T follicular helper cell (primary cell): Measurements from ENCODE around the gene PPP2R5C.

Source experiments
- DNase-seq: peaks from one replicate; pipeline ENCODE4 v3.0.0-alpha.2; 2020; ENCODE audit warnings: low read depth

PPP2R5C gene

DNA sequence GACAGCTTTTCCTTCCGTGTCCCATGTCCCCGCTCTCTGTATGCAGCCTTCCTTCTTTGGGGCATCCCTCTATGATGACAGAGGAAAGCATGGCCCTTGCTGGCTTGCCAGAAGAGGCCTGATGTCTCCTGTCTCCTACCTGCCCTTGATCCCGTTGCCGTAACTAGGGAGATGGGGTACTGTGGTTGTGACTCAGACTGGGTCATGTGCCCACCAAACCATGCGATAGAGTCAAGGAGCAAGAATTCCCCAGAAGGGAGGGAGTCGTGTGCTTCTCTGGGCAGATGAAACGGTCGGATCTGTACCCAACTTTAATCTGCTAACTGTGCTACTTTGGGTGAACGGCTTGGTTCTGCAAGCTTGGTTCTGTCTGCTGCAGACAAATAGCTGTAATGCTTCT lies 103.8 kb downstream of the PPP2R5C start:
- DNase-seq, result no peak

- no peak for DNase-seq
These were observed 106.3 kb downstream of the PPP2R5C start for GRCh38 chr14:101867854-101868253.

DNA sequence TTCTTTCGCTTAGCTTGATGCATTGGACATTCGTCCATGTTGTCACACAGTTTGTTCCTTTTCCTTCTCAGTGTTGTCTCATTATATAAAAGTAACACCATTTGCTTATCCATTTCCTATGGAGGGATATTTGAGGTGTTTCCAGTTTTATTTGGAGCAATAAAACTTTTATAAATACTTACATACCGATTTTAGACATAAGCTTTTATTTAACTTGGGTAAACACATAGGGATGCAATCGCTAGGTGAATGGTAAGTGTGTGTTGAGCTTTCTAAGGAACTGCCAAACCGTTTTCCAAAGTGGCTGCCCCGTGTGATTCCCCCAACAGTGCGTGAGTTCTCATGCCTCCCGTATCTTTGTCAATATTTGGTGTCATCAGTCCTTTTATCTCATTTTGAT lies 107.7 kb downstream of the PPP2R5C start:
- DNase-seq, result no peak

GRCh38 chr14:101870273-101870939 lies 108.9 kb downstream of the PPP2R5C start:
- DNase-seq, result no peak

DNA sequence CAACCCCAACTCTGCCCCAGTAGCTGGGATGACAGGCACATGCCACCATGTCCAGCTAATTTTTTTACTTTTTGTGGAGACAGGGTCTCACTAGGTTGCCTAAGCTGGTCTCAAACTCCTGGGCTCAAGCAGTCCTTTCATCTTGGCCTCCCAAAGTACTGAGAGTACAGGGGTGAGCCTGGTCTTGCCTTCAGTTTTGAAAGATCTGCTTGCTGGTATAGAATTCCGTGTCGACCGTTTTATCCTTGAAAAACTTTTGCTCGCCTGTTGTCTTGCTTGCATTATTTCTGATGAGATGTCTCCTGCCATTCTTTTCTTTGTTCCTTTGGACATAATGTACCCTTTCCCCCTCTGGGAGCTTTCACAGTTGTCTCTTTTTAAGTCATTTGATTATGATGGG lies 110.8 kb downstream of the PPP2R5C start:
- DNase-seq, result no peak

DNA sequence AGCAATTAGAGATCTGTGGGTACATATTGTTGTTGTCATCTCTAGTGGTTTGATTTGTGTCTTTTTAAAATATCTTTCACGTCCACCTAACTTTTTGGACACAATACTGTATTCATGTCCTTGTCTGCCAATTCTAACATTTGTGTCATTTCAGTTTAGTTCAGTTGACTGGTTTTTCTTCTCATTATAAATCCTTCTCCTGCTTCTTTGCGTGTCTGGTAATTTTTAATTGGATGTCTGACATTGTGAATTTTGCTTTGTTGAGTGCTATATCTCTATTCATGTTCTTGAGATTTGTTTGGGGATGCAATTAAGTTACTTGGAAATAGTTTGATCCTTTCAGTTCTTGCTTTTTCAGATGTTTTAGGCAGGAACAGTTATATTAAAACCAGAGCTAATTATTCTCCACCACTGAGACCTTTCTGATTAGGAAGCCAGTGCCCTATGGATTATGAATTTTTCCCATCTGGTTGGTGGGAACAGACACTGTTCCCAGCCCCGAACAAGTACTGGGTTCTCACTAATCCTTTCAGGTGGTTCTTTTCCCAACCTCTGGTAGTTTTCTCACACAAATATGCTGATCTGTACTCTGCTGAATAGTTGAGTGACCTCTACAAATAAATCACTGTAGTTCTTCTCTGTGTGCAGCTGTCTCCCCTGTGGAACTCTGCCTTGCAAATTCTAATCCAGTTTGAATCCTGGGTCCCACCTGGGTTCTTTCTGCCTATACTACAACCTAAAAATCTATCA lies 111.7 kb downstream of the PPP2R5C start:
- DNase-seq, result no peak

GRCh38 chr14:101873991-101874390 lies 112.5 kb downstream of the PPP2R5C start:
- no peak for DNase-seq

- DNase-seq, result no peak
These were observed 113.7 kb downstream of the PPP2R5C start for GRCh38 chr14:101875041-101875726.

DNA sequence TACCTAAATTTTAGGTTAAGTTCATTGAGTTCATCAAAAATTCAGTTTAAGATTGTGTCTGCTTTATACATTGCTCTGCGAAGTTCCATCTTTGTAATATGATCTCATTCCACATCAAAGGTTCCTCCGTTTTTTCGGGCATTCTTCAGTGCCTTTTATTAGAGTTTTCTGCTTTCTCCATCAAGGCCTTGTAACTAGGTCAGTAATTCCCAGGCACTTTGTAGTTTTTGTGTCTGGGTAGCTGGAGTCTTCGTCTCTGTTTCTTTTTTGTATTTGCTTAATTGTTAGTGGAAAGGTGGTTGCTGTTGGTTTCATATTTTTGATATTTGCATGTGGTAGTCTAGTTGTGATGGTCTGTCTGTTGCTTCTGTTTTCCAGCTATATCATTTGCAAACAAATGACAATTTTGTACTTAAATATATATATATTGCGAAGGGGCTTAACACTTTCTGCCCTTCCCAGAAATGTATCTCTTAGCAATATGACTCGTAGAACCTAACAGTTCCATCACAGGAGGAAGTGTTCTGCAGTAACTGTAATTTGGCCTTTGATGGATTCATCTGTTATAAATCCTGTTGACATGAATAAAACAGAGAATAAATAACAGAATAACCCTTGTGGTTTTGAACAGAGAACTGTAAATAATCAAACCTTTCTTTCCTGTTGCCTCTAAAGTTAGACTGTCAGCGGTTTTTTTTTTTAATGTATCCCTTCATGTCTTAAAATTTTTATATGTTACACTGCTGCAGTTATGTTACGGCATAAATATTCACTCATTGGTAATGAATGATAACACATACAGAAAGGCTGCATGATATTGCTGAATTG lies 114.4 kb downstream of the PPP2R5C start:
- DNase-seq, result no peak

- DNase-seq, result peak; percentile 77
These were observed 115.0 kb downstream of the PPP2R5C start for GRCh38 chr14:101876555-101876938.

DNA sequence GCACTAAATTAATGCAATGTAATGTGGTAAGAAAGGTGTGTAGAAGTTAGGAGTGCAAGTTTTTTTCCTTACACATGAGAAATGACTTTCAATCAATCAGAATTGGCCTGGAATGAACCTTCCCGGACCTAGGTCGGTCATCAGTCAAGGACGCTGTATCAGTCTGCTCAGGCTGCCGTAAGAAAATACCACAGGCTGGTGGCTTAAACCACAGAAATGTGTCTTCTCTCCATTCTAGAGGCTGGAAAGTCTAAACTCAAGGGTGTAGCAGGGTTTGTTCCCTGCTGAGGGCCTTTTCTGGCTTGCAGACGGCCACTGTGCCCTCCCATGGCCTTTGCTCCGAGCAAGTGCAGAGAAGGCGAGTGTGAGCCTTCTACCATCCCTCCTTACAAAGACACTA lies 116.3 kb downstream of the PPP2R5C start:
- no peak for DNase-seq

- no peak for DNase-seq
These were observed 116.8 kb downstream of the PPP2R5C start for GRCh38 chr14:101878211-101878821.

GRCh38 chr14:101878822-101879528 lies 117.5 kb downstream of the PPP2R5C start:
- DNase-seq, result no peak

- DNase-seq, result no peak
These were observed 118.2 kb downstream of the PPP2R5C start for GRCh38 chr14:101879529-101880336.

DNA sequence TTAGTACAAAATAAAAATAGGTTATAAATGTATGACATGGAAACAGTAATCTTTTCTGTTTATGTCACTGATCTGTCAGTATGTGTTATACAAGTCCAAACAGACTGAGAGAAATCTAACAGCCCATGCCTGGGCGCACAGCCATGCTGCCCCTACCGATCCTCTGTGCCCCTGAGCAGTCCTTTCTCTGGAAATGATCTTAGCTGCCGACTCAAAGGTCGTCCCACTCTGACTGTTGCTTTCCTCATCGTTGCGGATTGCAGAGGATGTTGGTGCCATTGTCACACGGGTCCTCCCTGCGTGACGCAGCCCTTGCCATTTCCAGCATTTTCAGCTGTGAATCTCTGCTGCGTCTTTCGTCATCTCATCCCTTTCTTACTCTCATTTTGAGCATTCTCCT lies 119.9 kb downstream of the PPP2R5C start:
- DNase-seq, result no peak

GRCh38 chr14:101882141-101882935 lies 120.8 kb downstream of the PPP2R5C start:
- DNase-seq, result no peak

- no peak for DNase-seq
These were observed 122.8 kb downstream of the PPP2R5C start for GRCh38 chr14:101884089-101884933.

DNA sequence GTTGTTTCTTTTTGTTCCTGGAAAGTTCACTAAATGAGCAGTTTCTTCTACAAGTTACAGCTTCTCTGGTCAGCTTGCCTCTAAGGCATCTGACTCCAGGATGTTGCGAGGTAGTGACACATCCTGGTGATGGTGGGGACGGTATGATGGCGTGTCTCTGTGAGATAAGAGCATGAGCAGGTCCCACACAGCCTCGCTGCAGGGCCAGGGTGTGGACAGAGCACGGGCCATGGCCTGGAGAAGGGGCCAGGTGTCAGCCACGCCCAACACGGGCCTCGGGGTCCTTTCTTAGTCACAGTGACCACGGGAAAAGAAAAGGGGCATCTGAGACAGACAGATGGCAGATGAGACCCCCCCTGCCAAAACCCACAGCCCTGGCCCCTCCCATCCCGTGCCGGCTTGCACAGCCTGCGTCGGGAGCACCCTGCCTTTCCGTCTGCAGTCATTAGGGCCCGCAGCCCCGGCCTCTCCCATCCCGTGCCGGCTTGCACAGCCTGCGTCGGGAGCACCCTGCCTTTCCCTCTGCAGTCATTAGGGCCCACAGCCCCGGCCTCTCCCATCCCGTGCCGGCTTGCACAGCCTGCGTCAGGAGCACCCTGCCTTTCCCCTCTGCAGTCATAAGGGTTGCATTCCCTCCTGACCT lies 123.5 kb downstream of the PPP2R5C start:
- DNase-seq, result no peak
